ENCODE measurements around the gene TAF8. TPM values are rescaled to one million over a fixed set of nuclear protein-coding genes. Genes with fewer than 3 reads are reported as not detected.
A peak's percentile ranks its signal among the peaks of the same experiment; 100 is the strongest.

The TAF8 gene
- total RNA-seq, 1 experiment from 2014 or later, result 38.4 TPM

DNA sequence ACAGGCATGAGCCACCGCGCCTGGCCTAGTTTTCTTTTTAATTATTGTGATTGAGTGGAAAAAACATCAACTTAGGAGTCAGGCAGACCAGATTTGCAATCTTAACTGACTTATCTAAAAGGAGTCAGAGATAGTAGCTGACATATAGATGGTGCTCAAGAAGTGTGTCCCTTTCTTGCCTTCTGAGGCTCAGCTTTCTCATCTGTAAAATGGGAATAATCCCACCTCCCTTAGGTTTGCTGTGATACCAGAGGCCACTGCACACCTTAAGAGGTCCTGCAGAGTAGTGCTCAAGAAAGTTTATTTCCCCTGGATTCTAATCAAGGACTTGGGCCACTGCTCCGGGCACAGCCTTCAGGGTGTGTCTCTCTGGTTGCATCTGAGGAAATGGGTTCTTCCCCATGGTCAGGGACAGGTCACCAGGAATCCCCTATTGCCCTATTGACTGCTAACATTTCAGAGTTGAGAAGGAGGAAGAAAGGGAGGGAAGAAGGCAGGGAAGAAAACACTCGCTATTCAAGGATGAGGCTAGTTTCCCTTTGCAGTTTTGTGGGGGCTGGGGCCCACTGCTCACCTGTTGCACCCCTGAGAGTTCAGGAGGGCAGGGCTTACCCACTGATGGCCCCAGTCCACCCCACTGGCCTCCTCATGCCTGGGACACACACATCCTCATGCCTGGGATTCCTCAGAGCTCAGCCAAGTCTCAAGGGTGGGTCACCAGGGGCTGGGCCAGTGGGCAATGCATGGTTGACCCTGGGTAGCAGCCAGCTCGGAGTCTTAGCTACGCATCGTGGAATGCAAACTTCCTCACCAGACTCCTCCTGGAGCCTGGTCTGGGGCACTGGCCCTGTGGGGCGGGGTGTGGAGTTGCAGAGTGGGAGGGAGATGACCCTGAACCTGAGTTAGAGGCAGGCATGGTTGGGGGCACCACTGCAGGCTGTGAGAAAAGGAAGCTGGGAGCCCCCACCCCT lies 70.9 kb downstream of the TAF8 start:
- TF ChIP-seq EZH2 (IDR thresholded peaks at IDR 0.05; ENCODE audit: low read depth), result no peak
- TF ChIP-seq, protein P1, sequence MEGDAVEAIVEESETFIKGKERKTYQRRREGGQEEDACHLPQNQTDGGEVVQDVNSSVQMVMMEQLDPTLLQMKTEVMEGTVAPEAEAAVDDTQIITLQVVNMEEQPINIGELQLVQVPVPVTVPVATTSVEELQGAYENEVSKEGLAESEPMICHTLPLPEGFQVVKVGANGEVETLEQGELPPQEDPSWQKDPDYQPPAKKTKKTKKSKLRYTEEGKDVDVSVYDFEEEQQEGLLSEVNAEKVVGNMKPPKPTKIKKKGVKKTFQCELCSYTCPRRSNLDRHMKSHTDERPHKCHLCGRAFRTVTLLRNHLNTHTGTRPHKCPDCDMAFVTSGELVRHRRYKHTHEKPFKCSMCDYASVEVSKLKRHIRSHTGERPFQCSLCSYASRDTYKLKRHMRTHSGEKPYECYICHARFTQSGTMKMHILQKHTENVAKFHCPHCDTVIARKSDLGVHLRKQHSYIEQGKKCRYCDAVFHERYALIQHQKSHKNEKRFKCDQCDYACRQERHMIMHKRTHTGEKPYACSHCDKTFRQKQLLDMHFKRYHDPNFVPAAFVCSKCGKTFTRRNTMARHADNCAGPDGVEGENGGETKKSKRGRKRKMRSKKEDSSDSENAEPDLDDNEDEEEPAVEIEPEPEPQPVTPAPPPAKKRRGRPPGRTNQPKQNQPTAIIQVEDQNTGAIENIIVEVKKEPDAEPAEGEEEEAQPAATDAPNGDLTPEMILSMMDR (conservative IDR thresholded peaks at IDR 0.05), result no peak
- ChIA-PET CTCF (interaction anchor here (0.8 to 2.0 kb wide), 2 partner anchors 18 to 44 kb away, joined by 3 to 4 read pairs; no protein-coding TSS in a partner anchor), POLR2A (ENCODE audit: unreplicated experiment) (interaction anchor here (0.6 to 3.3 kb wide), 7 partner anchors 16 to 33 kb away, joined by 3 to 38 read pairs (median 6); partner anchors contain the start of gene C6orf132)
- peaks cover 86% of the 10 kb centered on the region for H3K4me1 ChIP-seq (replicated peaks; ENCODE audit: insufficient read depth)
- no peaks in the 10 kb centered on the region for H4K20me1 ChIP-seq (ENCODE audit: insufficient read depth)
- peaks cover 7% of the 10 kb centered on the region; the same call in 1 of the 2 replicates for H3K36me3 ChIP-seq (ENCODE audit: low read depth)
- H3K4me2 ChIP-seq, result peak overlapping the region; percentile 62
- H2AFZ ChIP-seq, result no peak overlapping the region
- H3F3A ChIP-seq (ENCODE audit: insufficient read depth, low read depth), result peaks cover 77% of the 10 kb centered on the region
- no peak overlapping the region for H3K4me3 ChIP-seq
- peaks cover 22% of the 10 kb centered on the region for H3K79me2 ChIP-seq (ENCODE audit: low read depth)
- peak; percentile 96 to 97 for DNase-seq
- no peaks in the 10 kb centered on the region for H3K9me2 ChIP-seq (ENCODE audit: insufficient read depth)
- peak overlapping the region; percentile 94 for H3K27ac ChIP-seq
- H3K27me3 ChIP-seq (ENCODE audit: insufficient read depth, low read depth), result no peaks in the 10 kb centered on the region
- BruUV-seq (replicated peaks), result TSS peak; percentile 3
- intact Hi-C loops (cut with micrococcal nuclease; ENCODE audit: unreplicated experiment), result loop anchor here (1.0 kb wide), 4 partner anchors 21 to 105 kb away; partner anchors contain the start of gene C6orf132
- no peaks in the 10 kb centered on the region for H3K9me3 ChIP-seq (ENCODE audit: insufficient read depth, low read depth)

DNA sequence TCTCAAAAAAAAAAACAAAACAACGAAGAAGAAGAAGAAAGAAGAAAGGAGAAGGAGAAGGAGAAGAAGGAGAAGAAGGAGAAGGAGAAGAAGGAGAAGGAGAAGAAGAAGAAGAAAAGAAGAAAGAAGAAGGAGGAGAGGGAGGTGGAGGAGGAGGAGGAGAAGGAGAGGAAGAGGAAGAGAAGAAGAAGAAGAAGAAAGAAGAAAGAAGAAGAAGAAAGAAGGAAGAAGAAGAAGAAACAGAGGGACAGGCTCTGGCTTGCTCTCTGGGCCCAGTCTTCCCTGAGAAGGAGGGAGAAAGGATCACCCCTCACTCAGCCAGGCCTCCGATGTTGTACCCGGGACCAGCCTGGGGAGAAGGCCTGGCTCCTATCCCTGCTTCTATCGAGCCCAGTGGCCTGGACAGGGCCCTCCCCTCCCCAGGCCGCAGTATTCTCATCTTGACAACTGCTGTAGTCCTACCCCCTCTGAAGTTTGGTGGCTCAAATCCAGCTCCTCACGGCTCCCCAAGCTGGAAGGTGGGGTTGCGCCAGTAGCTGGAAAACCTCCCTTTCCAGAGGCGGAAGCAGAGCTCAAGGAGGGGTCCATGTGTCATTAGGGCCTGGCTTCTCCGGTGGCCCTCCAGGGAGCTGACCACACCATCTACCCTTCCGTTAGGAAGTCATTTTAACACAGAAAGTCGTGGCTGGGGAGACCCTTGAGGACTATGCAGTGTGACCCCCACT lies 73.2 kb downstream of the TAF8 start:
- Histone ChIP-seq H3K9me2 (ENCODE audit: insufficient read depth) (no peaks in the 10 kb centered on the region), H3K4me1 (replicated peaks; ENCODE audit: insufficient read depth) (peaks cover 63% of the 10 kb centered on the region), H3K79me2 (ENCODE audit: low read depth) (peaks cover 9% of the 10 kb centered on the region), H2AFZ (no peak overlapping the region), H3K4me2 (peak overlapping the region; percentile 62), H4K20me1 (ENCODE audit: insufficient read depth) (no peaks in the 10 kb centered on the region), H3K4me3 (no peak overlapping the region; the same call in 1 of the 2 replicates), H3K27me3 (ENCODE audit: insufficient read depth, low read depth) (no peaks in the 10 kb centered on the region), H3K9me3 (ENCODE audit: insufficient read depth, low read depth) (no peaks in the 10 kb centered on the region), H3K27ac (peak overlapping the region; percentile 94), H3K36me3 (ENCODE audit: low read depth) (peaks cover 23% of the 10 kb centered on the region), H3F3A (ENCODE audit: insufficient read depth, low read depth) (peaks cover 65% of the 10 kb centered on the region)
- no TSS peak for BruUV-seq (replicated peaks)
- no peak for DNase-seq
- TF ChIP-seq, protein P1 (conservative IDR thresholded peaks at IDR 0.05), result no peak
- no peak for TF ChIP-seq EZH2 (IDR thresholded peaks at IDR 0.05; ENCODE audit: low read depth)
- intact Hi-C loops (cut with micrococcal nuclease; ENCODE audit: unreplicated experiment), result no loop called here
- POLR2A ChIA-PET (ENCODE audit: unreplicated experiment), result interaction anchor here (0.6 to 3.3 kb wide), 5 partner anchors 8 to 1046 kb away, joined by 4 to 38 read pairs (median 12); partner anchors contain the start of gene C6orf132
- CTCF ChIA-PET, result interaction anchor here (0.6 to 2.0 kb wide), 2 partner anchors 16 to 44 kb away, joined by 4 to 8 read pairs; no protein-coding TSS in a partner anchor

DNA sequence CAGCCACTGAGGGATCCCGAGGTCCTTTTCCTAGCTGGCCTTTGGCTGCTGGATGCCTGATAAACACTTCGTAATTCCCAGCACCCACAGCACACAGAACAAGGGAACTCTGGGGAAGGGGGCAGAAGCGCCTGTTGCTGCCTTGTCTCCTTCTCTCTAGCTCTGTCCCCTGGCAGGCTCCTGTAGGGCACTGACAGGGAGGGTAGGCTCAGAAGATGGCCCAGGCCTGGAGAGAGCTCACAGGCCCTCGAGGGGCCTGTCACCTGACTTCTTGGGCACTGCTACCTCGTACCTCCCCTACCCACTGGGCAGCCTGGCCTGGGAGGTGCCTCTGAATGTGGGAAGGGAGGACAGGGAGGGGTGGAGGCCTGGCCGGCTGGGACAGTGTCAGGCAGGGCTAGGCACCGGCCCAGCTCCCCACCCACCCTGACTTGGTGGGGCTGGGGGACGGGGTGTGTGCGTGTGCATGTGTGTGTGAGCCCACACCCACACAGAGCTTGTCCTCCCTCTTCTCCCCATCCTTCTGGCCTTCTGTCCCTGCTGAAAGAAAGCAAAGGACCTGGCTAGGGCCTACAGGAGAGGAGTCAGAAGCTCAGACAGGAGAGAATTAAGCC lies 74.0 kb downstream of the TAF8 start:
- Histone ChIP-seq H3F3A (ENCODE audit: insufficient read depth, low read depth) (peaks cover 59% of the 10 kb centered on the region), H3K4me3 (no peak overlapping the region), H3K4me2 (peak overlapping the region; percentile 62), H3K27me3 (ENCODE audit: insufficient read depth, low read depth) (no peaks in the 10 kb centered on the region), H4K20me1 (ENCODE audit: insufficient read depth) (no peaks in the 10 kb centered on the region), H3K4me1 (replicated peaks; ENCODE audit: insufficient read depth) (peaks cover 57% of the 10 kb centered on the region), H2AFZ (no peak overlapping the region), H3K9me2 (ENCODE audit: insufficient read depth) (no peaks in the 10 kb centered on the region), H3K27ac (peak overlapping the region; percentile 94), H3K79me2 (ENCODE audit: low read depth) (peaks cover 13% of the 10 kb centered on the region), H3K9me3 (ENCODE audit: insufficient read depth, low read depth) (no peaks in the 10 kb centered on the region), H3K36me3 (ENCODE audit: low read depth) (peaks cover 29% of the 10 kb centered on the region)
- TF ChIP-seq, protein P1 (conservative IDR thresholded peaks at IDR 0.05), result no peak
- no peak for TF ChIP-seq EZH2 (IDR thresholded peaks at IDR 0.05; ENCODE audit: low read depth)
- no peak for DNase-seq
- POLR2A ChIA-PET (ENCODE audit: unreplicated experiment), result interaction anchor here (0.6 to 3.3 kb wide), 3 partner anchors 8 to 13 kb away, joined by 4 to 24 read pairs (median 11); no protein-coding TSS in a partner anchor
- BruUV-seq (replicated peaks), result no TSS peak
- CTCF ChIA-PET, result no interaction called here
- intact Hi-C loops (cut with micrococcal nuclease; ENCODE audit: unreplicated experiment), result no loop called here

Data from PC-9 (cell line).